WTC11 (cell line): ENCODE results near the gene OR5M11. TPM values are rescaled to one million over a fixed set of nuclear protein-coding genes. Genes with fewer than 3 reads are reported as not detected.

Experiments
- ATAC-seq: fragments of 200-7000 bp; cut with Tn5 transposase; 2 replicates; pipeline ENCODE4 v1.10.0; 2021; ENCODE audit warnings: mild to moderate bottlenecking, moderate library complexity
- CTCF ChIA-PET: fragments of 300-600 bp; sonication (Branson Sonifier 250); formaldehyde crosslinking; loops from one replicate; lab custom pipeline; 2021; ENCODE audit warnings: antibody characterized with exemption; lab: Charles Lee
- POLR2A ChIA-PET: fragments of 350-600 bp; sonication (Branson Sonifier 250); formaldehyde crosslinking; loops from one replicate; lab custom pipeline; 2021; ENCODE audit warnings: antibody characterized with exemption; lab: Charles Lee
- DNase-seq: peaks from one replicate; pipeline ENCODE4 v3.0.0; 2021; ENCODE audit warnings: low spot score
- H3K27ac Mint-ChIP-seq: 2 replicates; pipeline ENCODE4 v1.8.0; 2021; ENCODE audit warnings: mixed read lengths
- H3K27me3 Mint-ChIP-seq: 2 replicates; pipeline ENCODE4 v1.8.0; 2021; ENCODE audit warnings: low read depth, mild to moderate bottlenecking, moderate library complexity, mixed read lengths
- H3K36me3 Mint-ChIP-seq: 2 replicates; pipeline ENCODE4 v1.8.0; 2021; ENCODE audit warnings: mixed read lengths
- H3K4me1 Mint-ChIP-seq: 2 replicates; pipeline ENCODE4 v1.8.0; 2022; ENCODE audit warnings: mixed read lengths
- H3K4me3 Mint-ChIP-seq: 2 replicates; pipeline ENCODE4 v1.8.0; 2021; ENCODE audit warnings: mild to moderate bottlenecking, moderate library complexity, mixed read lengths
- H3K9me3 Mint-ChIP-seq: 2 replicates; pipeline ENCODE4 v1.8.0; 2021; ENCODE audit warnings: mixed read lengths
- AR ChIP-seq: fragments of 250-450 bp; sonication (Bioruptor Pico); IDR thresholded peaks from 2 replicates; pipeline ENCODE4 v1.9.0; 2021; ENCODE audit warnings: mild to moderate bottlenecking
- ATF6 ChIP-seq: sonication (generic); formaldehyde crosslinking; IDR thresholded peaks from 2 replicates; pipeline ENCODE4 v1.8.1; 2023; ENCODE audit warnings: mild to moderate bottlenecking, missing genetic modification reagents
- EMX1 ChIP-seq: fragments of 250-450 bp; sonication (Bioruptor Pico); IDR thresholded peaks from 2 replicates; pipeline ENCODE4 v1.8.0; 2021; ENCODE audit warnings: mild to moderate bottlenecking
- GTF2I ChIP-seq: fragments of 250-450 bp; sonication (Bioruptor Pico); conservative IDR thresholded peaks from 2 replicates; pipeline ENCODE4 v1.4.0; 2021; ENCODE audit warnings: mild to moderate bottlenecking
- IRF1 ChIP-seq: sonication (generic); formaldehyde crosslinking; IDR thresholded peaks from 2 replicates; pipeline ENCODE4 v1.8.0; 2023; ENCODE audit warnings: missing genetic modification reagents
- IRF2 ChIP-seq: sonication (generic); formaldehyde crosslinking; IDR thresholded peaks from 2 replicates; pipeline ENCODE4 v1.8.0; 2022; ENCODE audit warnings: low read depth, missing genetic modification reagents, borderline replicate concordance
- MAX ChIP-seq: sonication (generic); formaldehyde crosslinking; IDR thresholded peaks from 2 replicates; pipeline ENCODE4 v1.8.0; 2022; ENCODE audit warnings: mild to moderate bottlenecking, missing genetic modification reagents
- MYBL2 ChIP-seq: sonication (generic); formaldehyde crosslinking; IDR thresholded peaks from 2 replicates; pipeline ENCODE4 v1.8.1; 2023; ENCODE audit warnings: mild to moderate bottlenecking, moderate library complexity, missing genetic modification reagents
- NFYB ChIP-seq: sonication (generic); formaldehyde crosslinking; conservative IDR thresholded peaks from 2 replicates; pipeline ENCODE4 v1.8.0; 2022; ENCODE audit warnings: low read depth, missing genetic modification reagents
- OVOL2 ChIP-seq: fragments of 250-450 bp; sonication (Bioruptor Pico); IDR thresholded peaks from 2 replicates; pipeline ENCODE4 v1.9.0; 2021; ENCODE audit warnings: mild to moderate bottlenecking, borderline replicate concordance
- PREB ChIP-seq: sonication (generic); formaldehyde crosslinking; IDR thresholded peaks from 2 replicates; pipeline ENCODE4 v1.8.1; 2022; ENCODE audit warnings: mild to moderate bottlenecking, missing genetic modification reagents, moderate library complexity, borderline replicate concordance
- PRRX2 ChIP-seq: fragments of 250-450 bp; sonication (Bioruptor Pico); IDR thresholded peaks from 2 replicates; pipeline ENCODE4 v1.8.0; 2021; ENCODE audit warnings: mild to moderate bottlenecking
- RORB ChIP-seq: fragments of 250-450 bp; sonication (Bioruptor Pico); IDR thresholded peaks from 2 replicates; pipeline ENCODE4 v1.9.0; 2021; ENCODE audit warnings: mild to moderate bottlenecking
- TCF7 ChIP-seq: sonication (generic); formaldehyde crosslinking; IDR thresholded peaks from 2 replicates; pipeline ENCODE4 v1.8.0; 2022; ENCODE audit warnings: mild to moderate bottlenecking, low read depth, missing genetic modification reagents, moderate library complexity
- USF1 ChIP-seq: sonication (generic); formaldehyde crosslinking; IDR thresholded peaks from 2 replicates; pipeline ENCODE4 v1.8.0; 2022; ENCODE audit warnings: mild to moderate bottlenecking, missing genetic modification reagents
- USF2 ChIP-seq: sonication (generic); formaldehyde crosslinking; IDR thresholded peaks from 2 replicates; pipeline ENCODE4 v1.8.1; 2023; ENCODE audit warnings: mild to moderate bottlenecking, missing genetic modification reagents, moderate library complexity
- ZMAT4 ChIP-seq: fragments of 250-450 bp; sonication (Bioruptor Pico); IDR thresholded peaks from 2 replicates; pipeline ENCODE4 v1.9.0; 2021; ENCODE audit warnings: mild to moderate bottlenecking
- ZNF281 ChIP-seq: sonication (generic); formaldehyde crosslinking; IDR thresholded peaks from 2 replicates; pipeline ENCODE4 v1.8.0; 2023; ENCODE audit warnings: mild to moderate bottlenecking, missing genetic modification reagents
- ZNF532 ChIP-seq: fragments of 250-450 bp; sonication (Bioruptor Pico); IDR thresholded peaks from 2 replicates; pipeline ENCODE4 v1.9.0; 2021; ENCODE audit warnings: mild to moderate bottlenecking, borderline replicate concordance
- total RNA-seq: library from RNA; stranded (reverse); gene quantifications from 3 replicates; pipeline ENCODE4 v1.2.3, GENCODE V29; 2021

The OR5M11 gene
- total RNA-seq, 1 experiment from 2014 or later = not detected

GRCh38 chr11:56513280-56513679 is 29.8 kb downstream of the OR5M11 start:
- H3K9me3 Mint-ChIP-seq = peaks cover 16% of the 10 kb centered on the region
- TF ChIP-seq AR (CRISPR knock-in tag) (no peak), RORB (CRISPR knock-in tag) (no peak), IRF1 (CRISPR knock-in tag) (no peak), OVOL2 (CRISPR knock-in tag) (no peak)
- no peak overlapping the region for H3K4me3 Mint-ChIP-seq
- ChIA-PET POLR2A (no interaction called here), CTCF (interaction anchor here (1.0 kb wide), 1 partner anchor 11 kb away, joined by 3 read pairs; no protein-coding TSS in a partner anchor)
- no peak overlapping the region for H3K27ac Mint-ChIP-seq
- DNase-seq (no peak), ATAC-seq (no peak)
- no peaks in the 10 kb centered on the region for H3K4me1 Mint-ChIP-seq
- H3K27me3 Mint-ChIP-seq = peaks cover 4% of the 10 kb centered on the region
- H3K36me3 Mint-ChIP-seq = no peaks in the 10 kb centered on the region

GRCh38 chr11:56509439-56509838 is 33.6 kb downstream of the OR5M11 start:
- peaks cover 32% of the 10 kb centered on the region for H3K9me3 Mint-ChIP-seq
- ChIA-PET CTCF (no interaction called here), POLR2A (no interaction called here)
- DNase-seq (no peak), ATAC-seq (no peak)
- H3K27ac Mint-ChIP-seq = no peak overlapping the region
- H3K4me3 Mint-ChIP-seq = no peak overlapping the region
- no peaks in the 10 kb centered on the region; the same call in 1 of the 2 replicates for H3K27me3 Mint-ChIP-seq
- H3K4me1 Mint-ChIP-seq = no peaks in the 10 kb centered on the region
- no peaks in the 10 kb centered on the region for H3K36me3 Mint-ChIP-seq
- TF ChIP-seq MYBL2 = no peak
- TF ChIP-seq PREB (CRISPR knock-in tag) = no peak
- no peak for TF ChIP-seq ZNF532 (CRISPR knock-in tag)
- TF ChIP-seq ZNF281 (CRISPR knock-in tag) = no peak
- TF ChIP-seq TCF7 (CRISPR knock-in tag) = no peak
- no peak for TF ChIP-seq GTF2I (CRISPR knock-in tag)
- no peak for TF ChIP-seq IRF2 (CRISPR knock-in tag)
- TF ChIP-seq USF1 (CRISPR knock-in tag) = no peak
- no peak for TF ChIP-seq NFYB (CRISPR knock-in tag)
- TF ChIP-seq ZMAT4 (CRISPR knock-in tag) = no peak
- no peak for TF ChIP-seq PRRX2 (CRISPR knock-in tag)
- TF ChIP-seq MAX = no peak
- TF ChIP-seq ATF6 (CRISPR knock-in tag) = no peak
- no peak for TF ChIP-seq USF2 (CRISPR knock-in tag)
- TF ChIP-seq EMX1 = no peak
